CD4-positive, alpha-beta T cell (primary cell): ENCODE data around the gene LRIG1. TPM values are rescaled to one million over a fixed set of nuclear protein-coding genes. Genes with fewer than 3 reads are reported as not detected.

Experiments used
- ATAC-seq: fragments of 200-7000 bp; cut with Tn5 transposase; one replicate; pipeline ENCODE4 v1.10.0; 2022; ENCODE audit warnings: mild to moderate bottlenecking; ENCODE audit not compliant: poor library complexity
- CTCF ChIA-PET: fragments of 350-600 bp; sonication (Branson Sonifier 250); formaldehyde crosslinking; loops from one replicate; lab custom pipeline; 2021; ENCODE audit warnings: antibody characterized with exemption, inconsistent platforms; lab: Charles Lee
- POLR2A ChIA-PET: fragments of 350-600 bp; sonication (Branson Sonifier 250); formaldehyde crosslinking; loops from one replicate; lab custom pipeline; 2021; ENCODE audit warnings: antibody characterized with exemption, inconsistent platforms; lab: Charles Lee
- DNase-seq, 14 experiments: peaks; one replicate each; pipeline ENCODE4 v3.0.0-alpha.2; 2013 to 2020; ENCODE audit warnings: mixed read lengths in 2 of 14
- H3K27ac ChIP-seq, 2 donors: one replicate each; pipeline versions ENCODE4 v1.5.1 to v1.7.0; 2013; ENCODE audit warnings: low read length in 2 of 2, low read depth in 1 of 2, mild to moderate bottlenecking in 1 of 2
- H3K27me3 ChIP-seq, 2 experiments: 1 replicate in 1 of 2; 2 replicates in 1 of 2; pipeline versions ENCODE4 v1.6.1 to v1.7.0; 2013; ENCODE audit warnings: low read length in 2 of 2, control low read depth in 1 of 2, mild to moderate bottlenecking in 1 of 2, moderate library complexity in 1 of 2; ENCODE audit not compliant: insufficient read depth in 2 of 2, control insufficient read depth in 1 of 2
- H3K36me3 ChIP-seq: one replicate; pipeline ENCODE4 v1.6.1; 2013; ENCODE audit warnings: low read length, control low read depth; ENCODE audit not compliant: insufficient read depth
- H3K4me1 ChIP-seq: one replicate; pipeline ENCODE4 v1.6.1; 2013; ENCODE audit warnings: low read length, control low read depth; ENCODE audit not compliant: insufficient read depth
- H3K4me3 ChIP-seq: one replicate; pipeline ENCODE4 v1.5.1; 2013; ENCODE audit warnings: mild to moderate bottlenecking, low read length, moderate library complexity
- H3K9me3 ChIP-seq, 2 experiments: 1 replicate in 1 of 2; 2 replicates in 1 of 2; pipeline versions ENCODE4 v1.6.1 to v1.7.0; 2013; ENCODE audit warnings: low read length in 2 of 2, mild to moderate bottlenecking in 2 of 2, control low read depth in 1 of 2, moderate library complexity in 1 of 2; ENCODE audit not compliant: control insufficient read depth in 1 of 2, insufficient read depth in 1 of 2
- H3K27ac Mint-ChIP-seq: one replicate; pipeline ENCODE4 v1.8.0; 2020; ENCODE audit warnings: mixed read lengths
- H3K27me3 Mint-ChIP-seq: one replicate; pipeline ENCODE4 v1.8.0; 2021; ENCODE audit warnings: mixed read lengths
- H3K36me3 Mint-ChIP-seq: one replicate; pipeline ENCODE4 v1.8.0; 2021; ENCODE audit warnings: low read depth, mixed read lengths
- H3K4me1 Mint-ChIP-seq: one replicate; pipeline ENCODE4 v1.8.0; 2021; ENCODE audit warnings: low read depth, mixed read lengths
- H3K4me3 Mint-ChIP-seq: one replicate; pipeline ENCODE4 v1.8.0; 2020; ENCODE audit warnings: mild to moderate bottlenecking, mixed read lengths
- H3K9me3 Mint-ChIP-seq: one replicate; pipeline ENCODE4 v1.8.0; 2020; ENCODE audit warnings: mixed read lengths
- CTCF ChIP-seq: fragments of 200-600 bp; IDR thresholded peaks from one replicate; pipeline ENCODE4 v1.8.0; 2022; ENCODE audit warnings: antibody characterized with exemption, mild to moderate bottlenecking
- intact Hi-C, 2 experiments: fragments of 100-400 bp; cut with DNase I in 1 of 2; cut with micrococcal nuclease in 1 of 2; formaldehyde crosslinking; loops; one replicate each; pipeline versions ENCODE4 v1.15.1 to v1.9.0; 2023 to 2025; cut with DNase I, micrococcal nuclease
- total RNA-seq, 174 experiments: library from RNA in 2 of 174; stranded (reverse) in 2 of 174; gene quantifications; one replicate each; pipeline ENCODE4 v1.2.3 and lab custom pipeline; 2021 to 2026

LRIG1 gene
- total RNA-seq, 2 experiments from 2014 or later: 30.1 to 33.1 TPM

- Mint-ChIP-seq H3K9me3 (no peaks in the 10 kb centered on the region), H3K4me1 (peaks cover 55% of the 10 kb centered on the region), H3K4me3 (no peak overlapping the region), H3K27ac (peak overlapping the region; percentile 79), H3K36me3 (no peaks in the 10 kb centered on the region), H3K27me3 (no peaks in the 10 kb centered on the region)
- ATAC-seq: no peak
- TF ChIP-seq CTCF: no peak
- Histone ChIP-seq H3K4me3 (no peak overlapping the region), H3K9me3 (no peaks in the 10 kb centered on the region), H3K4me1 (peaks cover 70% of the 10 kb centered on the region), H3K27ac (no peak overlapping the region), H3K27me3 (no peaks in the 10 kb centered on the region), H3K36me3 (no peaks in the 10 kb centered on the region)
- ChIA-PET CTCF (interaction anchor here (1.1 to 1.6 kb wide), 3 partner anchors 10 to 13 kb away, joined by 3 to 6 read pairs (median 4); no protein-coding TSS in a partner anchor), POLR2A (interaction anchor here (3.5 kb wide), 1 partner anchor 13 kb away, joined by 18 read pairs; no protein-coding TSS in a partner anchor)
- DNase-seq: no peak
- intact Hi-C loops: no loop called here
Measured at GRCh38 chr3:66484106-66484844, 16.5 kb downstream of the LRIG1 start.

GRCh38 chr3:66483409-66483906 is 17.4 kb downstream of the LRIG1 start:
- Mint-ChIP-seq H3K36me3 (no peaks in the 10 kb centered on the region), H3K27ac (peak overlapping the region; percentile 79), H3K9me3 (no peaks in the 10 kb centered on the region), H3K4me3 (peak overlapping the region; percentile 40), H3K4me1 (peaks cover 46% of the 10 kb centered on the region), H3K27me3 (no peaks in the 10 kb centered on the region)
- intact Hi-C loops: loop anchor here in 1 of 2 experiments (2.0 kb wide), 1 partner anchor 13 kb away; no protein-coding TSS in a partner anchor
- no peaks in the 10 kb centered on the region for H3K36me3 ChIP-seq
- H3K9me3 ChIP-seq: no peaks in the 10 kb centered on the region
- H3K4me3 ChIP-seq: no peak overlapping the region
- ChIA-PET POLR2A (interaction anchor here (1.0 to 3.5 kb wide), 4 partner anchors 8 to 20 kb away, joined by 3 to 18 read pairs (median 6); no protein-coding TSS in a partner anchor), CTCF (interaction anchor here (1.1 to 1.6 kb wide), 3 partner anchors 11 to 13 kb away, joined by 3 to 6 read pairs (median 4); no protein-coding TSS in a partner anchor)
- TF ChIP-seq CTCF: no peak
- DNase-seq (peak in 6 of 14 experiments; percentile 26 to 69 (median 42)), ATAC-seq (peak; percentile 66)
- H3K4me1 ChIP-seq: peaks cover 70% of the 10 kb centered on the region
- no peak overlapping the region for H3K27ac ChIP-seq
- H3K27me3 ChIP-seq: no peaks in the 10 kb centered on the region

- Histone ChIP-seq H3K27ac (no peak overlapping the region), H3K36me3 (no peaks in the 10 kb centered on the region), H3K4me1 (peaks cover 70% of the 10 kb centered on the region), H3K4me3 (no peak overlapping the region), H3K27me3 (no peaks in the 10 kb centered on the region), H3K9me3 (no peaks in the 10 kb centered on the region)
- Mint-ChIP-seq H3K9me3 (no peaks in the 10 kb centered on the region), H3K4me3 (peak overlapping the region; percentile 40), H3K27me3 (no peaks in the 10 kb centered on the region), H3K4me1 (peaks cover 45% of the 10 kb centered on the region), H3K27ac (peak overlapping the region; percentile 79), H3K36me3 (no peaks in the 10 kb centered on the region)
- POLR2A ChIA-PET: interaction anchor here (1.0 to 3.5 kb wide), 4 partner anchors 8 to 20 kb away, joined by 3 to 18 read pairs (median 6); no protein-coding TSS in a partner anchor
- DNase-seq (no peak), ATAC-seq (no peak)
- TF ChIP-seq CTCF: no peak
- intact Hi-C loops: loop anchor here in 1 of 2 experiments (2.0 kb wide), 1 partner anchor 14 kb away; no protein-coding TSS in a partner anchor
- CTCF ChIA-PET: interaction anchor here (1.1 to 1.6 kb wide), 3 partner anchors 11 to 12 kb away, joined by 3 to 6 read pairs (median 4); no protein-coding TSS in a partner anchor
Measured at GRCh38 chr3:66483006-66483405, 17.8 kb downstream of the LRIG1 start.
